ENCODE data around the gene FOXP1.

DNA sequence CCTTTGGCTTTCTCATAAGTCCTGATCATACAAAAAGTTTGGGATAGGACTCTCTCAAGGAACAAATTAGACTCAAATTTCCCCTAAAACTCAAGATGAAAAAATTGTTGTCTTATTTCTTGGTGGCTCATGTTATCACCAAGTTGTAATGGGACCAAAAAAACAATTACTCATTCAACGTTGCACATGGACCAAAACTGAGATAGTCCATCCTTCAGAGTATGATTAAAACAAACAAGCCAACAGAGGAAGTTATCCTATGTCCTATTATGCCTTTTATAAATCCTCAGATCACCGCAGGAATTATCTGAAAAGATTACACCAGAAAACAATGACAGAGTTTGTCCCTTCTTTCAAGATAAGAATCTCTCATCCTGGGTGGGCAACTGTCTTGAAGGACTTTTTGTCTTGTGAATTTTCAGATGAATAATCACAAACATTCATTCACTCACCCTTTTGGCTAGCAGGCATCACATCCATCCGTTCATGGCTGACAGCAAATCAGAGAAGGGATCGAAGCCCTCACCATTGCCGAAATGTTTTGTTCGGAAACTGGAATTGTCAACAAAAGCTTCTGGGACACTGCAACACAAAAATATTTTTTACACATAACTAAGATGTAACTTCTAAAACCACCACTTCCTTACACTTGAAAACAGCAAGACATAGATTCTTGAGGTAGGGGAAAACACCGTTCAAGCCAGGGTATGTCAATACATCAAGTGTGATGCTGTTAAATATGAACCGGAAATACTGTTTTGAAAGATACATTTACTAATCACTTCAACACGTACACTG is 90.4 kb downstream of the FOXP1 start:
- TF ChIP-seq ZFP3 (CRISPR knock-in tag; IDR thresholded peaks at IDR 0.05), result no peak
- TF ChIP-seq ZNF565 (CRISPR knock-in tag; conservative IDR thresholded peaks at IDR 0.05; ENCODE audit: low read depth), result no peak
- no peak for TF ChIP-seq CSDC2 (CRISPR knock-in tag; IDR thresholded peaks at IDR 0.05)

Data from SK-N-SH treated with all-trans-retinoic acid at 6 μM for 48 hours (cell line).